HG02973 (cell line): Measurements from ENCODE around the gene EGLN3.
"Not testable (repeated sequence)": the region's sequence is repeated elsewhere in the genome, so short reads cannot be mapped to it uniquely, and the experiment has no call there.

ENCODE experiments used
- ATAC-seq: cut with Tn5 transposase; IDR thresholded peaks from one replicate; pipeline ENCODE4 v1.9.1; 2021; ENCODE audit warnings: moderate library complexity; ENCODE audit not compliant: unreplicated experiment

EGLN3 gene

GRCh38 chr14:33962466-33962865 lies 11.6 kb upstream of the EGLN3 start:
- not testable (repeated sequence) for ATAC-seq

- ATAC-seq = no peak
Observed at GRCh38 chr14:33962016-33962415, 11.1 kb upstream of the EGLN3 start.

- no peak for ATAC-seq
Observed at GRCh38 chr14:33959692-33960151, 8.8 kb upstream of the EGLN3 start.

GRCh38 chr14:33958605-33959226 lies 7.8 kb upstream of the EGLN3 start:
- ATAC-seq = no peak

GRCh38 chr14:33957993-33958392 lies 7.1 kb upstream of the EGLN3 start:
- ATAC-seq = no peak

GRCh38 chr14:33957299-33957698 lies 6.4 kb upstream of the EGLN3 start:
- ATAC-seq = no peak

- ATAC-seq = no peak
Observed at GRCh38 chr14:33956640-33957039, 5.8 kb upstream of the EGLN3 start.

GRCh38 chr14:33954016-33954598 lies 3.2 kb upstream of the EGLN3 start:
- ATAC-seq = no peak

GRCh38 chr14:33952541-33952940 lies 1.7 kb upstream of the EGLN3 start:
- ATAC-seq = no peak

- no peak for ATAC-seq
Observed at GRCh38 chr14:33951183-33951840, 438 bp upstream of the EGLN3 start.

- ATAC-seq = no peak
Observed at GRCh38 chr14:33949411-33949893, 1.4 kb downstream of the EGLN3 start.

GRCh38 chr14:33948869-33949408 lies 1.9 kb downstream of the EGLN3 start:
- no peak for ATAC-seq

GRCh38 chr14:33948145-33948868 lies 2.6 kb downstream of the EGLN3 start:
- no peak for ATAC-seq

GRCh38 chr14:33946679-33947476 lies 4.0 kb downstream of the EGLN3 start:
- no peak for ATAC-seq

- no peak for ATAC-seq
Observed at GRCh38 chr14:33945210-33946088, 5.4 kb downstream of the EGLN3 start.

- ATAC-seq = no peak
Observed at GRCh38 chr14:33943096-33943883, 7.6 kb downstream of the EGLN3 start.

- no peak for ATAC-seq
Observed at GRCh38 chr14:33941718-33942117, 9.2 kb downstream of the EGLN3 start.

- no peak for ATAC-seq
Observed at GRCh38 chr14:33940561-33941011, 10.3 kb downstream of the EGLN3 start.
